Ascending aorta (tissue), 2 donors: ENCODE measurements around the gene CD151. TPM values are rescaled to one million over a fixed set of nuclear protein-coding genes. Genes with fewer than 3 reads are reported as not detected.

Source experiments
- DNase-seq, 2 donors: peaks; one replicate each; pipeline ENCODE4 v3.0.0-alpha.2; 2019; ENCODE audit warnings: low spot score in 2 of 2
- H3K27ac ChIP-seq, 2 donors: fragments of 200-600 bp; sonication (generic); one replicate each; pipeline ENCODE4 v1.5.1; 2016 to 2017; ENCODE audit warnings: mild to moderate bottlenecking in 1 of 2
- H3K27me3 ChIP-seq: fragments of 200-600 bp; sonication (generic); one replicate; pipeline ENCODE4 v1.5.1; 2017
- H3K36me3 ChIP-seq, 2 donors: fragments of 200-600 bp; sonication (generic); one replicate each; pipeline ENCODE4 v1.5.1; 2016
- H3K4me1 ChIP-seq, 2 donors: fragments of 200-600 bp; sonication (generic); one replicate each; pipeline ENCODE4 v1.5.1; 2016 to 2017; ENCODE audit warnings: mild to moderate bottlenecking in 1 of 2
- H3K4me3 ChIP-seq, 2 donors: fragments of 200-600 bp; sonication (generic); one replicate each; pipeline ENCODE4 v1.5.1; 2016 to 2017; ENCODE audit warnings: mild to moderate bottlenecking in 1 of 2
- H3K9me3 ChIP-seq, 2 donors: fragments of 200-600 bp; sonication (generic); one replicate each; pipeline ENCODE4 v1.5.1; 2016
- CTCF ChIP-seq, 3 experiments: fragments of 200-600 bp in 2 of 3; fragments of 450-650 bp in 1 of 3; sonication (generic) in 2 of 3; IDR thresholded peaks; one replicate each; pipeline ENCODE4 v1.5.1; 2016 to 2019; ENCODE audit warnings: antibody characterized with exemption in 3 of 3, mild to moderate bottlenecking in 1 of 3, moderate library complexity in 1 of 3
- intact Hi-C: fragments of 100-400 bp; cut with DNase I; formaldehyde crosslinking; loops from one replicate; pipeline ENCODE4 v1.15.1; 2023
- total RNA-seq: library from RNA; depleted of rRNA; stranded (reverse); fragments of >200 nt; gene quantifications from one replicate; pipeline ENCODE4 v1.1.0, GENCODE V29; 2016

Gene CD151
- total RNA-seq, 1 donor from 2014 or later, result 898 TPM

DNA sequence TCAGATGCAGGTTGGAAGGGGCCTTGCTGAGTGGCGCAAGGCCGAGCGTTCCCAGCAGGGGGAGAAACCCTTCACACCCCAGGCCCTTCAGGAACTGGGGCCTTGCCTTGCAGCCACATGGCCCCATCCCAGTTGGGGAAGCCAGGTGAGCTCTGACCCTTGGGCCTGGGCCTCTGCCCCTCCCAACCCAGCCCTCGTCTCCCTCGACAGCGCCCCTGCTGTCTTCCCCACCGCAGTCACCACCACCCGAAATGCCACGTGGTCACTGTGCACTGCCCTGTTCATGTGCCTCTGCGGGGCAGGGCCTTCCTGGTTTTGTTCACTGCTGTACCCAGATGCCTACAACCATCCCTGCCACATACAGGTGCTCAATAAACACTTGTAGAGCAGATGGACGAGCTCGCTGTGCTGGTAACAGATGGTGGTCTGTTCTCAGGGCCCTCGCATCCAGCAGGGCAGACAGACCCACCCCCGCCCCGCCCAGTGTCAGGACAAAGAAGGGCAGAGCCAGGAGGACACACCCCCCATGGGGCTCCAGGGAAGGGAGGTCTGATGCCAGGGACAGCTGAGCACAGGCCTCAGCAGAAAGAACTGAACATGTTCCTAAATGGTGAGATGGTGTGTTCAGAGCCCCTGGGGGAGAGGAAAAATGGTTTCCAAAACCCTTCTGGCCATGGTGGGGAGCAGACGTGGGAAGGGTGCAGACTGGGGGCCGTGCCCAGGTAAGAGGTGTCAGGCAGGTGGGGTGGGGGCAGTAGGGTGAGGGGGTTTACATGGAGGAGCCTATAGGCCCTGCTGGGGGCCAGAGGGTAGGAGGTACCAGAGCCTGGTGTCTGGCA is 5.9 kb downstream of the CD151 start:
- DNase-seq, result no peak
- TF ChIP-seq CTCF (IDR thresholded peaks at IDR 0.05), result peak in 1 of 3 experiments; percentile 16
- no peaks in the 10 kb centered on the region for H3K27me3 ChIP-seq
- peaks cover 43 to 49% of the 10 kb centered on the region in 2 donors for H3K36me3 ChIP-seq
- peak overlapping the region in 1 of 2 donors; percentile 25 for H3K27ac ChIP-seq
- intact Hi-C loops, result no loop called here
- peaks cover 16 to 45% of the 10 kb centered on the region in 2 donors for H3K4me1 ChIP-seq
- no peaks in the 10 kb centered on the region for H3K9me3 ChIP-seq
- H3K4me3 ChIP-seq, result no peak overlapping the region

DNA sequence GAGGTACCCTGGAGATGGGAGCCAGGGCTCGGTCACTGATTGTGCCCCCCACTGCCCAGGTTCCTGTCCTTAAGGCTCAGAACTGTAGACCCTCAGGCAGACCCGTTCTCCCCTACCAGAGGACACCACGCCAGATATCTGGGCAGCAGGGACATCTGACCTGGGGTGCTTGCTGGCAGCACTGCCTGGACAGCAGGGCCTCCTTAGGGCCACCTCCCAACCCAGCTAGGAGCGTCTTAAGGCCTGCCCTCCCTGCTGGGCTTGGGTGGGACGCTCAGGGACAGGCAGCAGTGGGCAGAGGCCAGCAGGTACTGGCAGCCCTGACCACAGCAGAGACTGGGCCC is 6.5 kb downstream of the CD151 start:
- no peak for DNase-seq
- H3K4me3 ChIP-seq, result no peak overlapping the region
- peak overlapping the region in 1 of 2 donors; percentile 25 for H3K27ac ChIP-seq
- peaks cover 43 to 49% of the 10 kb centered on the region in 2 donors for H3K36me3 ChIP-seq
- no peaks in the 10 kb centered on the region for H3K27me3 ChIP-seq
- TF ChIP-seq CTCF (IDR thresholded peaks at IDR 0.05), result no peak
- no peaks in the 10 kb centered on the region for H3K9me3 ChIP-seq
- intact Hi-C loops, result no loop called here
- H3K4me1 ChIP-seq, result peaks cover 22 to 41% of the 10 kb centered on the region in 2 donors

GRCh38 chr11:839875-840617 is 7.3 kb downstream of the CD151 start:
- Histone ChIP-seq H3K27ac (no peak overlapping the region), H3K9me3 (no peaks in the 10 kb centered on the region), H3K4me3 (peak overlapping the region in 1 of 2 donors; percentile 94), H3K36me3 (peaks cover 43 to 49% of the 10 kb centered on the region in 2 donors), H3K4me1 (peaks cover 27 to 39% of the 10 kb centered on the region in 2 donors), H3K27me3 (no peaks in the 10 kb centered on the region)
- TF ChIP-seq CTCF (IDR thresholded peaks at IDR 0.05), result no peak
- intact Hi-C loops, result loop anchor here (10.0 kb wide), 2 partner anchors 715 to 925 kb away; partner anchors contain the start of gene CTSD
- no peak for DNase-seq

DNA sequence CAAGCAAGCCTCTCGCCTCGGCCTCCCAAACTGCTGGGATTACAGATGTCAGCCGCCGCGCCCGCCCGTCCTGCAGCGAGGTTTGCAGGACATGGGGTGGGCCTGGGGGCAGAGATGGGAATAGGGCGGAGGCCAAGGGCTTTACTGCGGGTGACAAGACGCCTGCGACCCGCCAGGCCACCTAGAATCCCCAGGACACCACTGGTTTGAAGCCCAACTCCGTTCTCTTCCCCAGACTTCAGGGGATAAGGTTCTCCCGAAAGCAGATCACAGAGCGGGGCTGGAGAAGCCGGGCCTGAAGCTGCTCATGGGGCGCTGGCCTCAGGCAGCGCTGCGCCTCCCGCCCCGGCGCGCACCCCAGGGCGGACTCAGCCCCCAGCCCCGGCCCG is 9.2 kb downstream of the CD151 start:
- Histone ChIP-seq H3K4me3 (peak overlapping the region; percentile 94 to 98), H3K36me3 (peaks cover 33 to 37% of the 10 kb centered on the region in 2 donors), H3K27ac (peak overlapping the region; percentile 92 to 95), H3K27me3 (no peaks in the 10 kb centered on the region), H3K9me3 (no peaks in the 10 kb centered on the region), H3K4me1 (peaks cover 36 to 41% of the 10 kb centered on the region in 2 donors)
- DNase-seq, result no peak
- no peak for TF ChIP-seq CTCF (IDR thresholded peaks at IDR 0.05)
- intact Hi-C loops, result loop anchor here (10.0 kb wide), 2 partner anchors 713 to 923 kb away; partner anchors contain the start of gene CTSD

DNA sequence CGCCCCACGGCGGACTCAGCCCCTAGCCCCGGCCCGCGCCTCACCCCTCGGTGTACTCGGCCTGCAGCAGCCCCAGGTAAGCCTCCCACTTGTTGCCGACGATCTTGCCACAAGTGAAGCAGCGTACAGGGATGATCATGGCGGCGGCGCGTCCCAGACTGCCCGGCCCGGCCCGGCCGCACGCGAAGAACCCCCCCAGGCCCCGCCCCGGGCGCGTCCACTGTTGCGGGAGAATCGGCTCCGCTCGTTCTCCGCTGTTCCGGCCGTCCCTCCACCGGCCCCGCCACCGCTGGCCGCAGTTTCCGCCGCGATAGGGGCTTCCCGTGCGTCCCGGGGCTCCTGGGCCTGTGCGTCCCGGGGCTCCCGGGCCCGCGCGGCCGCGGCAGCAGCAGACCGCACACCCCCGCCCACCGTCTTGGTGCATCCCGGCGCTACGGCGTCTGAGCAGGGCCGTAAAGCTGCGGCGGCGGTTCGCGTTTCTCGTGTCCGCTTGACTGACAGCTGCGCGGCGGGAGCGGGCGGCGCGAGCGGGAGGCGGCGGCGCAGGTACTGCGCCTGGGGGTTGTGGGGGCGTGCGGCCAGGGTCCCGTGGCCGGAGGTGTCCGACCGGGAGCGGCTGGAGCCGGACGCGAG is 9.7 kb downstream of the CD151 start, which contains the start of the genes POLR2L and TSPAN4:
Gene POLR2L, minus strand, starts transcription at position 160 of the 633 bp plus-strand sequence. Its CDS starts 21 bp downstream, at position 139.
Gene TSPAN4, plus strand, starts transcription at position 483 of the 633 bp plus-strand sequence. CDS start 7,453 bp downstream, outside the sequence.
- intact Hi-C loops, result loop anchor here (10.0 kb wide), 2 partner anchors 712 to 922 kb away; partner anchors contain the start of gene CTSD
- no peak for TF ChIP-seq CTCF (IDR thresholded peaks at IDR 0.05)
- Histone ChIP-seq H3K27me3 (no peaks in the 10 kb centered on the region), H3K4me1 (peaks cover 36 to 41% of the 10 kb centered on the region in 2 donors), H3K9me3 (no peaks in the 10 kb centered on the region), H3K27ac (peak within 1 kb of the TSS; percentile 92 to 95), H3K36me3 (peaks cover 28 to 32% of the 10 kb centered on the region in 2 donors), H3K4me3 (peak within 1 kb of the TSS; percentile 94 to 98)
- DNase-seq, result peak in 1 of 2 donors; percentile 93
